Esophagus squamous epithelium (tissue), 5 donors: ENCODE data around the gene CD40. TPM values are rescaled to one million over a fixed set of nuclear protein-coding genes. Genes with fewer than 3 reads are reported as not detected.

Experiments used
- DNase-seq: peaks from one replicate; lab custom pipeline; 2025; lab: John Stamatoyannopoulos, UW
- H3K27ac ChIP-seq, 4 donors: fragments of 200-600 bp; sonication (generic); one replicate each; pipeline ENCODE4 v1.5.1; 2016 to 2019; ENCODE audit warnings: mild to moderate bottlenecking in 1 of 4
- H3K27me3 ChIP-seq, 4 donors: fragments of 200-600 bp; sonication (generic); 1 replicate in 3 of 4; 2 replicates in 1 of 4; pipeline versions ENCODE4 v1.5.1 to v1.6.0; 2017 to 2021; ENCODE audit warnings: antibody characterized with exemption in 1 of 4
- H3K36me3 ChIP-seq, 3 donors: fragments of 200-600 bp; sonication (generic); one replicate each; pipeline ENCODE4 v1.5.1; 2016 to 2019
- H3K4me1 ChIP-seq, 3 donors: fragments of 200-600 bp; sonication (generic); one replicate each; pipeline ENCODE4 v1.5.1; 2017 to 2019
- H3K4me3 ChIP-seq, 4 donors: fragments of 200-600 bp; sonication (generic); 1 replicate in 3 of 4; 2 replicates in 1 of 4; pipeline ENCODE4 v1.5.1; 2016 to 2019; ENCODE audit warnings: mild to moderate bottlenecking in 2 of 4, moderate library complexity in 1 of 4
- H3K9me3 ChIP-seq, 3 donors: fragments of 200-600 bp; sonication (generic); one replicate each; pipeline ENCODE4 v1.5.1; 2016 to 2019
- CTCF ChIP-seq, 6 experiments: fragments of 450-650 bp in 4 of 6; fragments of 200-600 bp in 2 of 6; sonication (generic) in 2 of 6; IDR thresholded peaks; one replicate each; pipeline ENCODE4 v1.5.1; 2016 to 2019; ENCODE audit warnings: antibody characterized with exemption in 6 of 6, mild to moderate bottlenecking in 4 of 6, moderate library complexity in 4 of 6
- POLR2A ChIP-seq, 4 donors: fragments of 450-650 bp; IDR thresholded peaks; one replicate each; pipeline ENCODE4 v1.6.1; 2017; ENCODE audit warnings: antibody characterized with exemption in 4 of 4, mild to moderate bottlenecking in 4 of 4, moderate library complexity in 3 of 4
- WGBS, 2 donors: methylation state at CpG; one replicate each; pipeline ENCODE4 v1.1.5; 2018; 5-methylcytosine and 5-hydroxymethylcytosine counted together
- intact Hi-C: fragments of 100-400 bp; cut with DNase I; formaldehyde crosslinking; loops from one replicate; pipeline ENCODE4 v1.15.0; 2022
- total RNA-seq, 4 donors: library from RNA; depleted of rRNA; stranded (reverse); fragments of >200 nt; gene quantifications; one replicate each; pipeline ENCODE4 v1.1.0, GENCODE V29; 2016
- donor health status: DM: yes; HTN: yes; CAD: no.

Gene CD40
- total RNA-seq, 4 donors from 2014 or later: 3.2 to 15.3 (median 10.2) TPM

- Histone ChIP-seq H3K36me3 (peaks cover 0 to 34% (median 6%) of the 10 kb centered on the region in 3 donors), H3K27ac (no peak overlapping the region), H3K9me3 (no peaks in the 10 kb centered on the region), H3K4me3 (no peak overlapping the region), H3K4me1 (peaks cover 0 to 22% (median 9%) of the 10 kb centered on the region in 3 donors), H3K27me3 (peaks cover 0 to 34% (median 0%) of the 10 kb centered on the region in 4 donors)
- DNase-seq: no peak
- TF ChIP-seq POLR2A (IDR thresholded peaks at IDR 0.05) (no peak), CTCF (IDR thresholded peaks at IDR 0.05) (peak; percentile 28 to 57 (median 42))
- 49 to 62% methylated on average over 4 to 6 of the region's 16 CpGs for WGBS, 2 donors
- intact Hi-C loops: no loop called here
These were observed 10.4 kb downstream of the CD40 start for GRCh38 chr20:46128310-46129151.

- peaks cover 0 to 21% (median 0%) of the 10 kb centered on the region in 3 donors for H3K36me3 ChIP-seq
- no peak overlapping the region for H3K4me3 ChIP-seq
- 0 to 40% methylated on average over 1 to 3 of the region's 5 CpGs for WGBS, 2 donors
- no peaks in the 10 kb centered on the region for H3K9me3 ChIP-seq
- H3K27ac ChIP-seq: no peak overlapping the region
- TF ChIP-seq POLR2A (IDR thresholded peaks at IDR 0.05) (no peak), CTCF (IDR thresholded peaks at IDR 0.05) (no peak)
- intact Hi-C loops: loop anchor here (10.0 kb wide), 1 partner anchor 215 kb away; no protein-coding TSS in a partner anchor
- no peak for DNase-seq
- peaks cover 0 to 48% (median 0%) of the 10 kb centered on the region in 4 donors for H3K27me3 ChIP-seq
- peaks cover 0 to 22% (median 9%) of the 10 kb centered on the region in 3 donors for H3K4me1 ChIP-seq
These were observed 11.9 kb downstream of the CD40 start for GRCh38 chr20:46129955-46130481.

GRCh38 chr20:46130534-46130933 lies 12.4 kb downstream of the CD40 start:
- Histone ChIP-seq H3K9me3 (no peaks in the 10 kb centered on the region), H3K4me3 (no peak overlapping the region), H3K36me3 (peaks cover 0 to 17% (median 0%) of the 10 kb centered on the region in 3 donors), H3K27me3 (peaks cover 0 to 48% (median 0%) of the 10 kb centered on the region in 4 donors), H3K4me1 (peaks cover 0 to 22% (median 9%) of the 10 kb centered on the region in 3 donors), H3K27ac (no peak overlapping the region)
- DNase-seq: no peak
- 44 to 52% methylated on average over 4 of the region's 4 CpGs for WGBS, 2 donors
- intact Hi-C loops: loop anchor here (10.0 kb wide), 1 partner anchor 214 kb away; no protein-coding TSS in a partner anchor
- no peak for TF ChIP-seq POLR2A (IDR thresholded peaks at IDR 0.05)
- TF ChIP-seq CTCF (IDR thresholded peaks at IDR 0.05): no peak

GRCh38 chr20:46131396-46131795 lies 13.3 kb downstream of the CD40 start:
- intact Hi-C loops: loop anchor here (10.0 kb wide), 1 partner anchor 213 kb away; no protein-coding TSS in a partner anchor
- Histone ChIP-seq H3K4me3 (no peak overlapping the region), H3K4me1 (peaks cover 0 to 28% (median 9%) of the 10 kb centered on the region in 3 donors), H3K27ac (no peak overlapping the region), H3K36me3 (peaks cover 0 to 8% (median 0%) of the 10 kb centered on the region in 3 donors), H3K9me3 (no peaks in the 10 kb centered on the region), H3K27me3 (peaks cover 0 to 54% (median 0%) of the 10 kb centered on the region in 4 donors)
- TF ChIP-seq CTCF (IDR thresholded peaks at IDR 0.05) (no peak), POLR2A (IDR thresholded peaks at IDR 0.05) (no peak)
- DNase-seq: no peak
- 7 to 13% methylated on average over 6 of the region's 6 CpGs for WGBS, 2 donors
